ENCODE results near the gene ARID3A.

DNA sequence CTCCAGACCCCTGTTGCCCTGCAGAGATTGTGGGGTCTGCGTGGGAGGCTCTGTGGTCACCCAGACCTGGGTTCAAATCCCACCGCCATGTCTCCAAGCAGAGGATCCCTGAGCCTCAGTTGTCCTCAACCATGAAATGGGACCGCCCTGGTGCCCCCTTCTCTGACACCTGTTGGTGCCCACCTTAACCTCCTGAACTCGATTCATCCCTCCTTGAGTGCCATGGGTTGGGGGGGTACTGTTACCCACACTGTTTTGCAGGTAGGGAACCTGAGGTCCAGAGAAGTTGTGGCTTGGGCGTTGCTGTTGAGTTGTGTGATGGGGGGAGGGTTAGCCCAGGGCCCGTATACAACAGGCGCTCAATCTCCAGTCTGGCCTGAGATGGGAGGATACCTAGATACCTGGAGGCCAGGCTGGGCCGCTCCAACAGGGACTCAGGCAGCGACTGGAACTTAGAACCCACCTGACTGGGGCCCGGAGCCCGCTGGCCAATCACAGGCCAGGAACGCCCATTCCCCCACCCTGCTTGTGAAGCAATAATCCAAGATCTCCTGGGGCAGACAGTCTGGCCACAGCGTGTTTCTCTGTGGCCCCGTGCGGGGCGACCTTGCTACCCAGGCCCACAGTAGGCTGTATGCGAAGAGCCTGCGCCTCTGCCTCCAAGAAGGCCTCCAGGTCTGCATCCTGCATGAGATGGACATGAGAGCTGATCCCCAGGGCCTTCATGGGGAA is 2.8 kb downstream of the ARID3A start:
- TF ChIP-seq, protein P1, sequence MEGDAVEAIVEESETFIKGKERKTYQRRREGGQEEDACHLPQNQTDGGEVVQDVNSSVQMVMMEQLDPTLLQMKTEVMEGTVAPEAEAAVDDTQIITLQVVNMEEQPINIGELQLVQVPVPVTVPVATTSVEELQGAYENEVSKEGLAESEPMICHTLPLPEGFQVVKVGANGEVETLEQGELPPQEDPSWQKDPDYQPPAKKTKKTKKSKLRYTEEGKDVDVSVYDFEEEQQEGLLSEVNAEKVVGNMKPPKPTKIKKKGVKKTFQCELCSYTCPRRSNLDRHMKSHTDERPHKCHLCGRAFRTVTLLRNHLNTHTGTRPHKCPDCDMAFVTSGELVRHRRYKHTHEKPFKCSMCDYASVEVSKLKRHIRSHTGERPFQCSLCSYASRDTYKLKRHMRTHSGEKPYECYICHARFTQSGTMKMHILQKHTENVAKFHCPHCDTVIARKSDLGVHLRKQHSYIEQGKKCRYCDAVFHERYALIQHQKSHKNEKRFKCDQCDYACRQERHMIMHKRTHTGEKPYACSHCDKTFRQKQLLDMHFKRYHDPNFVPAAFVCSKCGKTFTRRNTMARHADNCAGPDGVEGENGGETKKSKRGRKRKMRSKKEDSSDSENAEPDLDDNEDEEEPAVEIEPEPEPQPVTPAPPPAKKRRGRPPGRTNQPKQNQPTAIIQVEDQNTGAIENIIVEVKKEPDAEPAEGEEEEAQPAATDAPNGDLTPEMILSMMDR (IDR thresholded peaks at IDR 0.05): no peak
- no peak for TF ChIP-seq POLR2A (IDR thresholded peaks at IDR 0.05)

All from Peyer's patch (tissue), 4 donors.